PFSK-1 (cell line): ENCODE results near the gene IGSF9.

Experiments used
- FOXP2 ChIP-seq: optimal IDR thresholded peaks from 2 replicates; pipeline ENCODE3; 2011; ENCODE audit warnings: borderline replicate concordance, control low read depth, inconsistent platforms; ENCODE audit not compliant: insufficient read depth; ENCODE audit errors: extremely low read length, extremely low read depth
- POLR2AphosphoS5 ChIP-seq: IDR thresholded peaks from 2 replicates; pipeline ENCODE4 v1.6.1; 2012; ENCODE audit warnings: low read depth, mild to moderate bottlenecking, control low read depth, low read length, moderate library complexity
- REST ChIP-seq, 2 experiments: IDR thresholded peaks; 2 replicates each; pipeline versions ENCODE4 v1.6.1 to v1.8.0; 2011 to 2012; ENCODE audit warnings: low read depth in 2 of 2, low read length in 2 of 2, control low read depth in 1 of 2, inconsistent platforms in 1 of 2, mild to moderate bottlenecking in 1 of 2, moderate library complexity in 1 of 2; ENCODE audit not compliant: insufficient read depth in 1 of 2
- SIN3A ChIP-seq: IDR thresholded peaks from 2 replicates; pipeline ENCODE4 v1.6.1; 2012; ENCODE audit warnings: mild to moderate bottlenecking, low read length, moderate library complexity, borderline replicate concordance; ENCODE audit not compliant: insufficient read depth
- TAF1 ChIP-seq: IDR thresholded peaks from 2 replicates; pipeline ENCODE4 v1.6.1; 2012; ENCODE audit warnings: low read length, control low read depth, borderline replicate concordance; ENCODE audit not compliant: insufficient read depth

The IGSF9 gene

DNA sequence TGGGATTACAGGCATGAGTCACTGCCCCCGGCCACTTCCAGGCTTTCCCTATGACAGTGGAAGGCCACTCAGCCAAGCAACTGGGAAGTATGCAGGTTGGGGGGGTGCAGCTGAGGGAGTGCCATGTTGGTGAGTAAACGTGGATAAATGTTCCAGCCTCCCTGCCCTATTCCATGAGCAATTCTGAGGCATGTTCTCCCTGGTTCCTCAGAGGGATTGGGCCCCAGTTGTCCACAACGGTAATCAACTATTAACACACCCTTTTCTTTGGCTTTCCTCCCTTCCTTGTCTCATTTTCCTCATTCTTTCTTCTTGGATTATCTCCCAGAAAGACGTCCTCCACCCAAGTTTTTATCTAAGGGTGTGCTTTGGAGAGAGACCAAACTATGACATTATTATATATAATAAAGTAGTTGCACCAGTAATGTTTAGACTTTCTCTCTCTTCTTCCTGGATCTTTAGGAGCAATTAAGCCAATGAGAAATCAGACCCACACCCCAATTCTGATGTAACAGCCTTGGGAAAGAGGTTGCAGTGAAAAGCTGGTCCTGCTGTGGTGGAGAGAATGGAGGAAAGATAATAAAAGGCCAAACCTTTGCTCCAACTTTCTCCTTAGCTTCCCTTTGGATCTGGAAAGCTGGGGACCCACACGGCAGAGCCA, 15.4 kb upstream of the IGSF9 start:
- no peak for TF ChIP-seq SIN3A
- TF ChIP-seq POLR2AphosphoS5: no peak
- no peak for TF ChIP-seq TAF1
- no peak for TF ChIP-seq FOXP2
- TF ChIP-seq REST (IDR thresholded peaks at IDR 0.05; ENCODE audit: insufficient read depth in 1 of 2, low read depth in 2 of 2, low read length in 2 of 2): no peak

- TF ChIP-seq REST (IDR thresholded peaks at IDR 0.05; ENCODE audit: insufficient read depth in 1 of 2, low read depth in 2 of 2, low read length in 2 of 2) (no peak), SIN3A (no peak), POLR2AphosphoS5 (no peak), FOXP2 (no peak), TAF1 (no peak)
Measured at GRCh38 chr1:159959451-159959850, 14.0 kb upstream of the IGSF9 start.

GRCh38 chr1:159958719-159959380, 13.4 kb upstream of the IGSF9 start:
- TF ChIP-seq POLR2AphosphoS5: no peak
- TF ChIP-seq SIN3A: no peak
- TF ChIP-seq TAF1: no peak
- no peak for TF ChIP-seq REST (IDR thresholded peaks at IDR 0.05; ENCODE audit: insufficient read depth in 1 of 2, low read depth in 2 of 2, low read length in 2 of 2)
- no peak for TF ChIP-seq FOXP2

GRCh38 chr1:159957824-159958268, 12.4 kb upstream of the IGSF9 start:
- no peak for TF ChIP-seq FOXP2
- no peak for TF ChIP-seq POLR2AphosphoS5
- TF ChIP-seq SIN3A: no peak
- no peak for TF ChIP-seq REST (IDR thresholded peaks at IDR 0.05; ENCODE audit: insufficient read depth in 1 of 2, low read depth in 2 of 2, low read length in 2 of 2)
- TF ChIP-seq TAF1: no peak

DNA sequence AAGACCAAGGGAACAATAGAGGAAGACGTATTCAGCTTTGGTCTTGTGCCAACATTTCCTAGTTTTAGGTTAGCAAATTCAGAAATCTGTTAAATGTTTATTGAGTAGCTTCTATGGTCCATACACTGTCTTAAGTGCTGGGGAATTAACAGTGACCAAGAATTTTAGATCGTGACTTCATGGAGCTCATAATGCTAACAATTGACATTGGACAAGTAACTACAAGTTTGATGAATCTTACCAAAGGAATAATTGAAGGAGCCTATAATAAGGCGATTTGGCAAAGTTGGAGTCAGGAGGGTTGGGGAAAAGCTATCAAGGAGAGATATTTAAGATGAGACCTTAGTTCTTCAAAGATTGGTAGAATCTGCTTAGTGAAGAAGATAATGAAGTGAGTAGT, 10.0 kb upstream of the IGSF9 start:
- TF ChIP-seq POLR2AphosphoS5 (no peak), SIN3A (no peak), REST (IDR thresholded peaks at IDR 0.05; ENCODE audit: insufficient read depth in 1 of 2, low read depth in 2 of 2, low read length in 2 of 2) (no peak), FOXP2 (no peak), TAF1 (no peak)
